Stimulated activated CD8-positive, alpha-beta memory T cell treated with anti-CD3 and anti-CD28 coated beads, Interleukin-12 subunit alpha, Interleukin-12 subunit beta, amount 100 ng/mL, for 4 hours (primary cell): ENCODE data around the gene ISG20.
A peak's percentile ranks its signal among the peaks of the same experiment; 100 is the strongest.

ENCODE experiments used
- DNase-seq: peaks from one replicate; pipeline ENCODE4 v3.0.0-alpha.2; 2020; ENCODE audit warnings: low read depth

Gene ISG20

GRCh38 chr15:88638626-88639372 is at the start of gene ISG20:
Gene ISG20 (plus strand): TSS chr15:88639016. CDS start chr15:88639367, 351 bp downstream.
- DNase-seq: peak; percentile 93

- DNase-seq: no peak
Measured at GRCh38 chr15:88590759-88591158, 48.1 kb upstream of the ISG20 start.

GRCh38 chr15:88591384-88591783 is 47.4 kb upstream of the ISG20 start:
- DNase-seq: no peak

- DNase-seq: no peak
Measured at GRCh38 chr15:88603885-88604284, 34.9 kb upstream of the ISG20 start.

- DNase-seq: no peak
Measured at GRCh38 chr15:88604381-88605188, 34.2 kb upstream of the ISG20 start.

- DNase-seq: no peak
Measured at GRCh38 chr15:88605189-88606069, 33.4 kb upstream of the ISG20 start.

GRCh38 chr15:88606070-88606794 is 32.6 kb upstream of the ISG20 start:
- DNase-seq: no peak

GRCh38 chr15:88607951-88608350 is 30.9 kb upstream of the ISG20 start:
- DNase-seq: no peak

GRCh38 chr15:88608607-88609181 is 30.1 kb upstream of the ISG20 start:
- DNase-seq: no peak

- DNase-seq: no peak
Measured at GRCh38 chr15:88609344-88610090, 29.3 kb upstream of the ISG20 start.

GRCh38 chr15:88610701-88611231 is 28.1 kb upstream of the ISG20 start:
- DNase-seq: no peak

GRCh38 chr15:88612186-88612796 is 26.5 kb upstream of the ISG20 start:
- DNase-seq: no peak

- DNase-seq: no peak
Measured at GRCh38 chr15:88613074-88613944, 25.5 kb upstream of the ISG20 start.

GRCh38 chr15:88615303-88616107 is 23.3 kb upstream of the ISG20 start:
- no peak for DNase-seq

- no peak for DNase-seq
Measured at GRCh38 chr15:88616240-88616639, 22.6 kb upstream of the ISG20 start.

- no peak for DNase-seq
Measured at GRCh38 chr15:88617031-88617722, 21.6 kb upstream of the ISG20 start.

GRCh38 chr15:88617790-88618189 is 21.0 kb upstream of the ISG20 start:
- no peak for DNase-seq
